CD4-positive, alpha-beta T cell treated with Interleukin-17A for 1 hour (primary cell): Measurements from ENCODE around the gene VAV2.

Experiments used
- DNase-seq: peaks from one replicate; pipeline ENCODE4 v3.0.0-alpha.2; 2020

The VAV2 gene

GRCh38 chr9:133950629-133951111, 41.5 kb downstream of the VAV2 start:
- no peak for DNase-seq

GRCh38 chr9:133950192-133950591, 41.9 kb downstream of the VAV2 start:
- no peak for DNase-seq

GRCh38 chr9:133949486-133950061, 42.5 kb downstream of the VAV2 start:
- DNase-seq = no peak

GRCh38 chr9:133948561-133949485, 43.3 kb downstream of the VAV2 start:
- DNase-seq = no peak

GRCh38 chr9:133948131-133948530, 44.0 kb downstream of the VAV2 start:
- no peak for DNase-seq

GRCh38 chr9:133946840-133947486, 45.2 kb downstream of the VAV2 start:
- DNase-seq = no peak

GRCh38 chr9:133945977-133946753, 46.0 kb downstream of the VAV2 start:
- no peak for DNase-seq

GRCh38 chr9:133945314-133945975, 46.7 kb downstream of the VAV2 start:
- DNase-seq = no peak

- no peak for DNase-seq
Measured at GRCh38 chr9:133944746-133945135, 47.4 kb downstream of the VAV2 start.

- no peak for DNase-seq
Measured at GRCh38 chr9:133943781-133944745, 48.1 kb downstream of the VAV2 start.

- no peak for DNase-seq
Measured at GRCh38 chr9:133943036-133943780, 48.9 kb downstream of the VAV2 start.

- no peak for DNase-seq
Measured at GRCh38 chr9:133942206-133942975, 49.7 kb downstream of the VAV2 start.

GRCh38 chr9:133939845-133940244, 52.3 kb downstream of the VAV2 start:
- DNase-seq = no peak

GRCh38 chr9:133939171-133939785, 52.8 kb downstream of the VAV2 start:
- DNase-seq = no peak

GRCh38 chr9:133938753-133939152, 53.4 kb downstream of the VAV2 start:
- no peak for DNase-seq

- DNase-seq = no peak
Measured at GRCh38 chr9:133938086-133938485, 54.0 kb downstream of the VAV2 start.

GRCh38 chr9:133937120-133937519, 55.0 kb downstream of the VAV2 start:
- no peak for DNase-seq

- no peak for DNase-seq
Measured at GRCh38 chr9:133935328-133936005, 56.7 kb downstream of the VAV2 start.
